HG02840 (cell line): ENCODE measurements around the gene NCAPG2.
"Not testable (repeated sequence)": the region's sequence is repeated elsewhere in the genome, so short reads cannot be mapped to it uniquely, and the experiment has no call there.

ENCODE experiments used
- ATAC-seq: cut with Tn5 transposase; IDR thresholded peaks from one replicate; pipeline ENCODE4 v1.9.1; 2021; ENCODE audit warnings: mild to moderate bottlenecking, moderate library complexity, moderate number of reproducible peaks; ENCODE audit not compliant: unreplicated experiment, low FRiP score

The NCAPG2 gene

GRCh38 chr7:158676906-158677305 lies 27.7 kb downstream of the NCAPG2 start:
- ATAC-seq = no peak

- no peak for ATAC-seq
Measured at GRCh38 chr7:158676171-158676840, 28.3 kb downstream of the NCAPG2 start.

GRCh38 chr7:158672975-158673374 lies 31.6 kb downstream of the NCAPG2 start:
- ATAC-seq = no peak

DNA sequence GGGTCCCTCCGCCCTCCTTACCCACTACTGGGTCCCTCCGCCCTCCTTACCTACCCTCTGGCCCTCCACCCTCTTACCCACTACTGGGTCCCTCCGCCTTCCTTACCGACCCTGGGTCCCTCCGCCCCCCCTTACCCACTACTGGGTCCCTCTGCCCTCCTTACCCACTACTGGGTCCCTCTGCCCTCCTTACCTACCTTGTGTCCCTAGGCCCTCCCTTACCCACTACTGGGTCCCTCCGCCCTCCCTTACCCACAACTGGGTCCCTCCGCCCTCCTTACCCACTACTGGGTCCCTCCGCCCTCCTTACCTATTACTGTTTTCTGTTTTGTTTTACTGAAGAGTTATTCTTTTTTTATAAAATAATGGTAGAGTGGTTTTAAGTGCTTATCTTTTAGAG lies 36.5 kb downstream of the NCAPG2 start:
- ATAC-seq = not testable (repeated sequence)

DNA sequence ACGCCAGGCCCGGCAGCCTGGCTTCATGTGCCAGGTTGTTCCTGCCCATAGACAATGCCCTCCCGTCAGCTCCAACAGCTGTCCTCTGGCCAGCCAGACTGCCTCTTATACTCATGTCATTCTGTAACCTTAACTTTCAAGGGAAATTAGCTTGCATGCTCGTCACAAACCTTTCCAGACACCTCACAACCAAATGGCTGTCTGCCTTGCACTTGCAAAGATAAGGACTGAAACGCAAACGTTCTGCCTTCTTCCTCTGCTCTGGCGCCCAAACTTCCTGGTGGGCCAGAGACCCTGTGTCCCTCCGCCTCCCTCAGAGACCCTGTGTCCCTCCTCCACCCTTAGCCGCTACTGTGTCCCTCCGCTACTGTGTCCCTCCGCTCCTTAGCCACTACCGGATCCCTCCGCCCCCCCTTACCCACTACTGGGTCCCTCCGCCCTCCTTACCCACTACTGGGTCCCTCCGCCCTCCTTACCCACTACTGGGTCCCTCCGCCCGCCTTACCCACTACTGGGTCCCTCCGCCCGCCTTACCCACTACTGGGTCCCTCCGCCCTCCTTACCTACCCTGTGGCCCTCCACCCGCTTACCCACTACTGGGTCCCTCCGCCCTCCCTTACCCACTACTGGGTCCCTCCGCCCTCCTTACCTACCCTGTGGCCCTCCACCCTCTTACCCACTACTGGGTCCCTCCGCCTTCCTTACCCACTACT lies 37.5 kb downstream of the NCAPG2 start:
- not testable (repeated sequence) for ATAC-seq

- ATAC-seq = no peak
Measured at GRCh38 chr7:158666401-158666800, 38.2 kb downstream of the NCAPG2 start.

- ATAC-seq = no peak
Measured at GRCh38 chr7:158664406-158664805, 40.2 kb downstream of the NCAPG2 start.

- ATAC-seq = no peak
Measured at GRCh38 chr7:158663428-158663741, 41.2 kb downstream of the NCAPG2 start.

DNA sequence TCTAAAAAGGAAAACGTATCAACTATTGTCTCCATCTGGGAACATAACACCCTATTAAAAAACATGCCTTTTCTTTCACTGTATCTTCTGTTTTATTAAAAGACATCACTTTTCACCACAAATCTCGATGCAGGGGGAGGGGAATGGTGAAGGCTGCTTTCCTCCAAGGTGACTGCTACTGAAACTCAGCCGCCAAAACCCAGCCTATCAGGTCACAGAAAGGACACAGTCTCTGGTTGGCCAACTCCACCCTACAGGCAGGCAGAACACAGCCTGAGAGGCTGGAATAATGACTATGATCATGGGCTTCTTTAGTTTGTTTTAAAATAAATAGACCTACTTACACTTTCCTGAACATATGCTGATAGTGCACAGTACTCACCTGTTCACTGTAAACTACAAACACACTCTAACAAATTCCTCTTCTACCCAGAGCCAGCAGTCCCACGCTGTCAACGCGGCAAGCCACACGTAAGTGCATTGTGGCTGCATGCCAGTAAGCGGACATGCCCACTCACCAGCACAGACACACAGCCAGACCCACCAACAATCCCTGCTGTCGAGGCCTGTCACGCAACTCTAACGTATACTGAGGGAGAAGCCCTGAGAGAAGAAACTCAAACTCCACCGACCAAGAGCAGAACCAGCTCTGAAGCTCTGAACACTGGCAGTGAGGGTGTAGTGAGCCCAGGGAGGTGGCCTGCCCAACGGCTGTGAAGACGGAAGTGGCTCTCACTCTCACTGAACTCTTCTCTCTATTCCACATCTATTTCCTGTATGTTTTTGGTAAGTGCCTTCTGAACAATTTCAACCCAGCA lies 41.8 kb downstream of the NCAPG2 start:
- no peak for ATAC-seq

- ATAC-seq = no peak
Measured at GRCh38 chr7:158658475-158658874, 46.1 kb downstream of the NCAPG2 start.

- no peak for ATAC-seq
Measured at GRCh38 chr7:158657189-158657746, 47.3 kb downstream of the NCAPG2 start.

DNA sequence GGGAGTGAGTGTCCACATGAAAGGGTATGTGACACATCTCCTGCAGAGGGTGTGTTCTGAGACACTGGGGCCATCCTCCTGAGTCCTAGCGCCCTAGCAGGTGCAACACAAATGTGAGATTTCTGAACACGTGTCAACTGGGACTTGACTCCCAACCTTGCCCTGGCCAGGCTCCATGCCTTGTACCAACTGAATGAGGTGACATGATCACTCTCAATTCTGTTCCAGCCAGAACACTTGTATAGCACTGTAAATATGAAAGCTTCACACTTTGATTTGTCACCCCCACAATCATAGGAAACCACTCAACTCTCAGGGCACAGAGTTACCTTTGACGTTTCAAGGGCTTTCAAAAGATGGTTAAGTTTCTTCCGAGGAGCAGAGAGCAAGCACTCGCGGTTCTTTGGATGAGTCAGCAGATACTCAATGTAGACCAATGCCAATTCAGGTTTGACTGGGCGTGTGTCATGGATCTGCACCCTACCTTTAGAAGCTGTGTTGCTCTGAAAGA lies 48.6 kb downstream of the NCAPG2 start:
- ATAC-seq = peak; percentile 94

GRCh38 chr7:158655507-158655906 lies 49.1 kb downstream of the NCAPG2 start:
- no peak for ATAC-seq

DNA sequence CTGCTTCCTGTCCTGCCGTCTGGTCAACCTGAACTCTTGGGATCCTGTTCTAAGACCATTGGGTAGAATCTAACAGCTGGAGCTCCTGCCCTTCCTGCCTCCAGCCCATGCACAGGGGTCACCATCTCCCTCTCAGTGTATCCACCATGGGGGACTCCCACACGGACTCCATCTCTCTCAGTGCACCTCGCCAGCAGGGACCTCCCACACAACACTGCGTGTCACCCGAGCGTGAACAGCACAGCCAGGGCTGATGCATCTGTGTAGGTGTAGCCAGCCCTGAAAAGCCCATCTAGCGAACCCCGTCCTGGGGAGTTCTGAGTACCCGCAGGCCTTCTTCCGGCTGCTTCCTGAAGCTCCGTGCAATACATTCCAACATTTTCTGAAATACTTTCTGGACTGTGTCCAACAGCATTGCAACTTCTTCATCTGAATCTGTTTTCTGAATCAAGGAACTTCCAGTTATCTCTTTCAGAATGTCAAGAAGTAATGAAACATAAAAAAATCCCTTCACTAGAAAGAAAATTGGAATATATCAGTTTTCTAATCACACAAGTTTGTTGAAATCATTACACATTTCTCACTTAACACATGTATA lies 52.5 kb downstream of the NCAPG2 start:
- no peak for ATAC-seq

- no peak for ATAC-seq
Measured at GRCh38 chr7:158650821-158651225, 53.8 kb downstream of the NCAPG2 start.

DNA sequence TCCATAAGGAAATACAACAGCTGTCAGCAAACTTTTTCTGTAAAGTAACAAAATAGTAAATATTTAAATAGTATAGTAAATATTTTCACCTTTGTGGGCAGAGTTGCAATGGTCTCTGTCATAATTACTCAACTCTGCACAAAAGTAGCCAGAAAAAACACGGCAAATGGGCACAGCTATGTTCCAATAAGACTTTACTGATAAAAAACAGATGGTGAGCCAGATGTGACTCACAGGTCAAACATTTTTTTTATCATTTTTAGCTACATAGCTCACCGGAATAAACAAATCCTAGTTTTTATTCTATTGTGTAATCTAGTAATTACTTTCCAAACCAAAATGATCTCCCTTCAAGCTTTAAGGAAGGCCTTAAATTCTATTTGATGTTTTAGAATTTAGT lies 55.3 kb downstream of the NCAPG2 start:
- no peak for ATAC-seq

DNA sequence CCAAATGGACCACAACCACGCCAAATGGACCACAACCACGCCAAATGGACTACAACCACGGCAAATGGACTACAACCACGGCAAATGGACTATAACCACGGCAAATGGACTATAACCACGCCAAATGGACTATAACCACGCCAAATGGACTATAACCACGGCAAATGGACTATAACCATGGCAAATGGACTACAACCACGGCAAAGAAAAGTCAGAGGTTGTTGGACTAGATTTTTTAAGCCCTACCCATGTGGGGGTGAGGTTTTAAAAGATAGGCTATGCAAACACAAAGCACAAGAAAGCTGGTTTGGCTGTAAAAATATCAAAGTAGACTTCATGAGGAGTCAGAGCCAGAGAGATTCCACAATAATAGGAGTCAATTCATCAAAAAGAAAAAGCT lies 55.8 kb downstream of the NCAPG2 start:
- ATAC-seq = no peak

GRCh38 chr7:158648168-158648567 lies 56.4 kb downstream of the NCAPG2 start:
- ATAC-seq = no peak

DNA sequence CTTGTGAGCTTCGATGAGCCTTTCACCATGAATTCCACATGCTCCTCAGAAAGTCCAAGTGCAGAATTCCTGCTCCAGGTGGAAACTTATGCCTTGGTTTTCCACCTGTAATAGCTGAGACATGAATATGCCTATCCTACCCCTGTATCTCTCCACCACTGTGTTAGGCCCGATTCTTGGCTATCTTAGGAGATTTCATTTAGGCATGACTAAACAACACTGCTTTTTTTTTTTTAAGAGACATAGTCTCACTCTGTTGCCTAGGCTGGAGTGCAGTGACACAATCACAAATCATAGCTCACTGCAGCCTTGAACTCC lies 57.2 kb downstream of the NCAPG2 start:
- no peak for ATAC-seq

GRCh38 chr7:158646766-158647474 lies 57.7 kb downstream of the NCAPG2 start:
- no peak for ATAC-seq
